H1 (cell line): ENCODE data around the gene ANKRD29. TPM values are rescaled to one million over a fixed set of nuclear protein-coding genes. Genes with fewer than 3 reads are reported as not detected.

Experiments
- CTCF ChIA-PET: fragments of 300-600 bp; sonication (Branson Sonifier 250); formaldehyde crosslinking; loops from one replicate; lab custom pipeline; 2021; ENCODE audit not compliant: partially characterized antibody; lab: Charles Lee
- POLR2A ChIA-PET: fragments of 300-600 bp; sonication (Branson Sonifier 250); formaldehyde crosslinking; loops from one replicate; lab custom pipeline; 2021; ENCODE audit warnings: inconsistent platforms; ENCODE audit not compliant: partially characterized antibody; lab: Charles Lee
- DNase-seq, 2 experiments: peaks; one replicate each; pipeline versions ENCODE4 v3.0.0 to v3.0.0-alpha.2; 2010 to 2022; ENCODE audit warnings: low spot score in 2 of 2, low read depth in 1 of 2, mixed read lengths in 1 of 2
- FAIRE-seq: peaks from 2 replicates; lab custom pipeline; 2011; peaks lifted over from hg19 to GRCh38; lab: Jason Lieb, UNC
- H2AFZ ChIP-seq: 2 replicates; pipeline ENCODE4 v1.8.1; 2012; ENCODE audit warnings: low read length, inconsistent platforms
- H2AK5ac ChIP-seq: 2 replicates; pipeline ENCODE4 v1.6.1; 2013; ENCODE audit warnings: low read depth, low read length
- H2BK120ac ChIP-seq: replicated peaks from 2 replicates; pipeline ENCODE3; 2013; ENCODE audit warnings: low read depth, low read length, inconsistent platforms
- H2BK12ac ChIP-seq: 2 replicates; pipeline ENCODE4 v1.6.1; 2013; ENCODE audit warnings: low read depth, low read length
- H2BK15ac ChIP-seq: 2 replicates; pipeline ENCODE4 v1.6.1; 2013; ENCODE audit warnings: low read length
- H2BK20ac ChIP-seq: 2 replicates; pipeline ENCODE4 v1.6.1; 2013; ENCODE audit warnings: low read length
- H2BK5ac ChIP-seq: 2 replicates; pipeline ENCODE4 v1.6.1; 2013; ENCODE audit warnings: low read depth, low read length
- H3K14ac ChIP-seq: 2 replicates; pipeline ENCODE4 v1.6.1; 2013; ENCODE audit warnings: inconsistent platforms; ENCODE audit not compliant: insufficient read length
- H3K18ac ChIP-seq: 2 replicates; pipeline ENCODE4 v1.6.1; 2013; ENCODE audit warnings: low read length; ENCODE audit errors: extremely low read depth
- H3K23ac ChIP-seq: 2 replicates; pipeline ENCODE4 v1.6.1; 2013; ENCODE audit warnings: inconsistent platforms; ENCODE audit not compliant: insufficient read length
- H3K23me2 ChIP-seq: 2 replicates; pipeline ENCODE4 v1.6.1; 2013; ENCODE audit warnings: low read depth, low read length
- H3K27ac ChIP-seq: 2 replicates; pipeline ENCODE4 v1.6.1; 2011; ENCODE audit warnings: low read depth, low read length, inconsistent platforms
- H3K27me3 ChIP-seq, 4 experiments: replicated peaks in 1 of 4; 1 replicate in 1 of 4; 2 replicates in 3 of 4; pipeline versions ENCODE4 v1.6.1 to v1.8.1; 2011 to 2013; ENCODE audit warnings: low read length in 3 of 4, mild to moderate bottlenecking in 3 of 4, inconsistent platforms in 2 of 4, mixed read lengths in 2 of 4, moderate library complexity in 1 of 4; ENCODE audit not compliant: control insufficient read depth in 3 of 4, insufficient read depth in 3 of 4; ENCODE audit errors: extremely low read depth in 1 of 4
- H3K36me3 ChIP-seq, 4 experiments: 2 replicates each; pipeline versions ENCODE4 v1.6.1 to v1.8.1; 2011 to 2013; ENCODE audit warnings: mild to moderate bottlenecking in 4 of 4, low read length in 3 of 4, moderate library complexity in 2 of 4, control low read depth in 1 of 4, inconsistent platforms in 1 of 4; ENCODE audit not compliant: insufficient read depth in 4 of 4, control insufficient read depth in 2 of 4
- H3K4ac ChIP-seq: replicated peaks from 2 replicates; pipeline ENCODE3; 2013; ENCODE audit warnings: low read length, low read depth, mixed read lengths, inconsistent platforms; ENCODE audit not compliant: insufficient read length
- H3K4me1 ChIP-seq, 4 experiments: replicated peaks in 1 of 4; 1 replicate in 1 of 4; 2 replicates in 3 of 4; pipeline versions ENCODE4 v1.6.1 to v1.8.1; 2011 to 2013; ENCODE audit warnings: low read length in 3 of 4, inconsistent platforms in 2 of 4, mixed read lengths in 1 of 4; ENCODE audit not compliant: insufficient read depth in 4 of 4, control insufficient read depth in 3 of 4
- H3K4me2 ChIP-seq, 2 experiments: 2 replicates each; pipeline versions ENCODE4 v1.6.1 to v1.8.1; 2011 to 2013; ENCODE audit warnings: low read depth in 2 of 2, low read length in 2 of 2, control low read depth in 1 of 2, inconsistent platforms in 1 of 2, mild to moderate bottlenecking in 1 of 2; ENCODE audit not compliant: insufficient read depth in 1 of 2
- H3K4me3 ChIP-seq, 4 experiments: fragments of 200-600, 300-600 bp in 1 of 4; sonication (generic), shearing (Covaris generic), sonication (Bioruptor Twin) in 1 of 4; 2 replicates each; pipeline versions ENCODE4 v1.5.1 to v1.8.1; 2011 to 2016; ENCODE audit warnings: low read length in 4 of 4, low read depth in 3 of 4, control low read depth in 2 of 4, inconsistent platforms in 2 of 4, mild to moderate bottlenecking in 2 of 4, mixed read lengths in 1 of 4, moderate library complexity in 1 of 4; ENCODE audit not compliant: insufficient read depth in 2 of 4; ENCODE audit errors: extremely low read depth in 1 of 4
- H3K56ac ChIP-seq: replicated peaks from 2 replicates; pipeline ENCODE3; 2013; ENCODE audit warnings: low read depth, mild to moderate bottlenecking, mixed read lengths, low read length, inconsistent platforms; ENCODE audit not compliant: insufficient read length
- H3K79me1 ChIP-seq: 2 replicates; pipeline ENCODE4 v1.6.1; 2013; ENCODE audit warnings: low read depth, low read length, control low read depth
- H3K79me2 ChIP-seq, 2 experiments: 2 replicates each; pipeline versions ENCODE4 v1.6.1 to v1.8.1; 2012 to 2013; ENCODE audit warnings: low read length in 2 of 2, mild to moderate bottlenecking in 2 of 2, inconsistent platforms in 1 of 2; ENCODE audit not compliant: insufficient read depth in 2 of 2, control insufficient read depth in 1 of 2
- H3K9ac ChIP-seq, 4 experiments: replicated peaks in 1 of 4; 1 replicate in 1 of 4; 2 replicates in 3 of 4; pipeline versions ENCODE4 v1.6.1 to v1.8.1; 2011 to 2013; ENCODE audit warnings: low read depth in 3 of 4, low read length in 3 of 4, control low read depth in 2 of 4, mild to moderate bottlenecking in 2 of 4, moderate library complexity in 2 of 4, inconsistent platforms in 1 of 4; ENCODE audit errors: extremely low read depth in 1 of 4
- H3K9me3 ChIP-seq, 2 experiments: 2 replicates each; pipeline versions ENCODE4 v1.6.1 to v1.8.1; 2012 to 2013; ENCODE audit warnings: mild to moderate bottlenecking in 2 of 2, moderate library complexity in 2 of 2, control low read depth in 1 of 2, inconsistent platforms in 1 of 2, low read depth in 1 of 2, low read length in 1 of 2, mixed read lengths in 1 of 2; ENCODE audit not compliant: insufficient read depth in 2 of 2
- H4K20me1 ChIP-seq, 2 experiments: replicated peaks in 1 of 2; 2 replicates each; pipeline versions ENCODE3 to v1.8.1; 2011 to 2013; ENCODE audit warnings: inconsistent platforms in 2 of 2, low read length in 2 of 2, mild to moderate bottlenecking in 1 of 2; ENCODE audit not compliant: insufficient read depth in 2 of 2, control insufficient read depth in 1 of 2
- H4K5ac ChIP-seq: 2 replicates; pipeline ENCODE4 v1.6.1; 2013; ENCODE audit warnings: low read length, low read depth, mixed read lengths, inconsistent platforms; ENCODE audit not compliant: insufficient read length
- H4K8ac ChIP-seq: 2 replicates; pipeline ENCODE4 v1.8.0; 2013; ENCODE audit warnings: mild to moderate bottlenecking, moderate library complexity, low read length, inconsistent platforms; ENCODE audit not compliant: insufficient read depth; ENCODE audit errors: extremely low read depth
- H4K91ac ChIP-seq: replicated peaks from 2 replicates; pipeline ENCODE3; 2013; ENCODE audit warnings: low read length, mixed read lengths, inconsistent platforms; ENCODE audit not compliant: insufficient read length
- EGR1 ChIP-seq: IDR thresholded peaks from 2 replicates; pipeline ENCODE4 v1.6.1; 2011; ENCODE audit warnings: low read depth, low read length, borderline replicate concordance
- EP300 ChIP-seq, 2 experiments: IDR thresholded peaks; 1 replicate in 1 of 2; 2 replicates in 1 of 2; pipeline ENCODE4 v1.6.1; 2011 to 2012; ENCODE audit warnings: low read depth in 2 of 2, low read length in 2 of 2, mild to moderate bottlenecking in 2 of 2, borderline replicate concordance in 1 of 2, inconsistent platforms in 1 of 2, moderate library complexity in 1 of 2
- GABPA ChIP-seq: IDR thresholded peaks from 2 replicates; pipeline ENCODE4 v1.6.1; 2011; ENCODE audit warnings: mild to moderate bottlenecking, low read length, moderate library complexity, borderline replicate concordance; ENCODE audit not compliant: insufficient read depth
- MAFK ChIP-seq: IDR thresholded peaks from 2 replicates; pipeline ENCODE4 v1.6.1; 2012; ENCODE audit warnings: low read depth, mild to moderate bottlenecking, improper control_type of control experiment, low read length
- POLR2AphosphoS5 ChIP-seq: IDR thresholded peaks from 2 replicates; pipeline ENCODE4 v1.6.1; 2011; ENCODE audit warnings: low read depth, low read length
- RBBP5 ChIP-seq: IDR thresholded peaks from 2 replicates; pipeline ENCODE4 v1.7.1; 2012; ENCODE audit warnings: low read depth, mild to moderate bottlenecking, inconsistent platforms, low read length, moderate library complexity, borderline replicate concordance
- SIRT6 ChIP-seq: IDR thresholded peaks from one replicate; pipeline ENCODE4 v1.7.1; 2012; ENCODE audit warnings: low read length, inconsistent platforms
- ZNF274 ChIP-seq: IDR thresholded peaks from 2 replicates; pipeline ENCODE4 v1.7.0; 2012; ENCODE audit warnings: low read length, borderline replicate concordance; ENCODE audit errors: extremely low read depth
- WGBS, 2 experiments: shearing (Covaris generic) in 1 of 2; methylation state at CpG; one replicate each; pipeline versions ENCODE4 v1.1.6 to v1.1.7; 2013 to 2015; ENCODE audit warnings: low lambda C conversion rate in 2 of 2, mixed read lengths in 2 of 2, inconsistent platforms in 1 of 2, low coverage in 1 of 2, missing lambda C conversion rate in 1 of 2; ENCODE audit not compliant: insufficient replicate concordance in 2 of 2, insufficient coverage in 1 of 2, insufficient read length in 1 of 2; ENCODE audit errors: extremely low coverage in 1 of 2, missing lambda C conversion rate in 1 of 2; 5-methylcytosine and 5-hydroxymethylcytosine counted together
- polyA plus RNA-seq, 7 experiments: library from polyadenylated mRNA; depleted of rRNA in 3 of 7; stranded (reverse) in 5 of 7; unstranded in 2 of 7; fragments of >200 nt in 5 of 7; fragments of 200-250 nt in 2 of 7; gene quantifications; 1 replicate in 5 of 7; 2 replicates in 1 of 7; 4 replicates in 1 of 7; pipeline versions ENCODE4 v1.2.1 to v1.2.3, GENCODE V29; 2011 to 2013; ENCODE audit warnings: missing spikeins in 2 of 7, mixed read lengths in 2 of 7
- total RNA-seq: library from RNA; stranded (reverse); fragmentation: NEBNext Ultra II Directional; extraction: Animal tissue kit (Norgen Biotek cat#: 25700); gene quantifications from 2 replicates; pipeline ENCODE4 v1.2.1, GENCODE V29; 2021
- TF ChIP-seq, protein P1 (sequence below): IDR thresholded peaks from 2 replicates; pipeline ENCODE4 v1.6.1; 2012; ENCODE audit warnings: inconsistent platforms

The ANKRD29 gene
- total and polyA plus RNA-seq, 2 of the 8 experiments (the other 6 are each of a cell fraction or from before 2014, with no cell fraction given) = 3.0 to 7.3 TPM

DNA sequence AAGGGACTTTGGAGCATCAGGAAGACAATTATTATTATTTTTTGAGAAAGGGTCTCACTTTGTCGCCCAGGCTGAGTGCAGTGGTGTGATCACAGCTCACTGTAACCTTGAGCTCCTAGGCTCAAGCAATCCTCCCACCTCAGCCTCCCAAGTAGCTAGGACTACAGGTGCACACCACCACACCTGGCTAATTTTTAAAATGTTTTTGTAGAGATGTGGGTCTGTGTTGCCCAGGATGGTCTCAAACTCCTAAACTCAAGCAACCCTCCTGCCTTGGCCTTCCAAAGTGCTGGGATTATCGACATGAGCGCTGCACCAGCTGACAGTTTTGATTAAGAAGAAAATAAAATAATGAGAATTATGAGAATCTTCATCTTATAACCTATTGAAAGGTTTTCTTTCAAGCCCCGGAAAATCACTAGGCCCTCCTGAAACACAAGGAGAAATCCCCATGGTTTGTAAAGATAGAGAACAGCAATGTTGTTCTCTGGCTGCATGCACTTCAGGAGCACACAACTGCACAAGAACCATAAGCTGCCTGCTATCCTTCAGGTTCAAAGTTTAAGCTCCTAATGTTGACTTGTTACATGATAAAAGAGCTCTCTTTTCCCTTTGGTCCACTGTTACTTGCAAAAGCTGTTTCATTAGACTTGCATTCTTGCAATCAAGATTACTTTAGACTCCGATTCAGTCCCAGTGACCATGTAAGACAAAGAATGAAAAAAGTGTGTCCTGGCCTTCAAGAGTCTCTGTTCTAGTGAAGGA, 93.2 kb downstream of the ANKRD29 start:
- H3K79me1 ChIP-seq = no peaks in the 10 kb centered on the region
- H2BK15ac ChIP-seq = no peak overlapping the region
- H4K8ac ChIP-seq = no peak overlapping the region
- no peaks in the 10 kb centered on the region for H3K27me3 ChIP-seq
- no peak overlapping the region for H2BK120ac ChIP-seq
- H3K4me2 ChIP-seq = no peak overlapping the region
- no peak overlapping the region for H2BK12ac ChIP-seq
- WGBS, 2 experiments = 89% methylated on average over 5 of the region's 5 CpGs; no CpG with 5 or more reads in 1 of the 2 experiments
- no peak overlapping the region for H3K56ac ChIP-seq
- H3K18ac ChIP-seq = no peak overlapping the region
- H3K23ac ChIP-seq = no peak overlapping the region
- no peaks in the 10 kb centered on the region for H3K23me2 ChIP-seq
- no peak overlapping the region for H3K4ac ChIP-seq
- no peak for DNase-seq
- ChIA-PET POLR2A (no interaction called here), CTCF (interaction anchor here (1.0 to 2.8 kb wide), 2 partner anchors 12 kb away, joined by 4 to 9 read pairs; no protein-coding TSS in a partner anchor)
- no peak overlapping the region for H3K14ac ChIP-seq
- H4K20me1 ChIP-seq = no peaks in the 10 kb centered on the region
- no peak overlapping the region for H2BK5ac ChIP-seq
- no peak overlapping the region for H3K9ac ChIP-seq
- H3K79me2 ChIP-seq = peaks cover 0 to 4% of the 10 kb centered on the region in 2 experiments; a peak in 1 of 4 replicates
- no peak overlapping the region for H4K91ac ChIP-seq
- no peak overlapping the region for H4K5ac ChIP-seq
- H3K36me3 ChIP-seq = peaks cover 5 to 55% (median 16%) of the 10 kb centered on the region in 4 experiments; a peak in 7 of 8 replicates
- no peak overlapping the region for H3K4me3 ChIP-seq
- no peak overlapping the region for H2AFZ ChIP-seq
- FAIRE-seq = no peak
- no peaks in the 10 kb centered on the region; a peak in 1 of 7 replicates for H3K4me1 ChIP-seq
- no peak overlapping the region for H3K27ac ChIP-seq
- H3K9me3 ChIP-seq = no peaks in the 10 kb centered on the region
- no peak overlapping the region for H2BK20ac ChIP-seq
- no peak overlapping the region for H2AK5ac ChIP-seq
- TF ChIP-seq POLR2AphosphoS5 = no peak
- no peak for TF ChIP-seq EP300 (IDR thresholded peaks at IDR 0.05; ENCODE audit: borderline replicate concordance in 1 of 2, low read depth in 2 of 2, low read length in 2 of 2)
- no peak for TF ChIP-seq SIRT6
- TF ChIP-seq, protein P1, sequence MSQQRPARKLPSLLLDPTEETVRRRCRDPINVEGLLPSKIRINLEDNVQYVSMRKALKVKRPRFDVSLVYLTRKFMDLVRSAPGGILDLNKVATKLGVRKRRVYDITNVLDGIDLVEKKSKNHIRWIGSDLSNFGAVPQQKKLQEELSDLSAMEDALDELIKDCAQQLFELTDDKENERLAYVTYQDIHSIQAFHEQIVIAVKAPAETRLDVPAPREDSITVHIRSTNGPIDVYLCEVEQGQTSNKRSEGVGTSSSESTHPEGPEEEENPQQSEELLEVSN = no peak
- no peak for TF ChIP-seq RBBP5
- no peak for TF ChIP-seq GABPA
- TF ChIP-seq MAFK = no peak
- no peak for TF ChIP-seq EGR1
- no peak for TF ChIP-seq ZNF274
